ENCODE results near the gene WASHC4.

GRCh38 chr12:105209091-105209490 is 101.6 kb downstream of the WASHC4 start:
- TF ChIP-seq EZH2 (IDR thresholded peaks at IDR 0.05; ENCODE audit: low read depth, unreplicated experiment) = no peak
- no peak for TF ChIP-seq CTCF (conservative IDR thresholded peaks at IDR 0.05; ENCODE audit: low read depth in 2 of 2)
- TF ChIP-seq REST (IDR thresholded peaks at IDR 0.05; ENCODE audit: unreplicated experiment) = no peak

Data from GM23338 (cell line).